Loucy (cell line): ENCODE results near the gene RAB11FIP5.

Source experiments
- H2AFZ ChIP-seq: fragments of 200-600 bp; sonication (generic); 2 replicates; pipeline ENCODE4 v1.6.0; 2016; ENCODE audit warnings: antibody characterized with exemption, mild to moderate bottlenecking, low read length, moderate library complexity
- H3F3A ChIP-seq: fragments of 200-600 bp; 2 replicates; pipeline ENCODE4 v1.6.0; 2016; ENCODE audit warnings: antibody characterized with exemption, low read depth, mild to moderate bottlenecking
- H3K27me3 ChIP-seq: fragments of 200-600 bp; sonication (generic); 2 replicates; pipeline ENCODE4 v1.6.1; 2014; ENCODE audit warnings: low read length, mild to moderate bottlenecking; ENCODE audit not compliant: insufficient read depth, poor library complexity, severe bottlenecking
- H3K36me3 ChIP-seq: fragments of 200-600 bp; sonication (generic); 2 replicates; pipeline ENCODE4 v1.6.1; 2016; ENCODE audit warnings: low read length; ENCODE audit not compliant: insufficient read depth
- H3K4me1 ChIP-seq: fragments of 200-600 bp; sonication (generic); 2 replicates; pipeline ENCODE4 v1.5.1; 2014; ENCODE audit warnings: low read length, mild to moderate bottlenecking; ENCODE audit not compliant: insufficient read depth, poor library complexity, severe bottlenecking
- H3K4me2 ChIP-seq: fragments of 200-600 bp; sonication (generic); 2 replicates; pipeline ENCODE4 v1.6.0; 2014; ENCODE audit warnings: antibody characterized with exemption, low read length, low read depth, mild to moderate bottlenecking; ENCODE audit not compliant: poor library complexity, severe bottlenecking
- H3K4me3 ChIP-seq: fragments of 200-600 bp; sonication (generic); 2 replicates; pipeline ENCODE4 v1.5.1; 2014; ENCODE audit warnings: low read length, mild to moderate bottlenecking, mixed read lengths; ENCODE audit not compliant: poor library complexity, severe bottlenecking
- H3K79me2 ChIP-seq: fragments of 200-600 bp; sonication (generic); 2 replicates; pipeline ENCODE4 v1.6.1; 2014; ENCODE audit warnings: low read length; ENCODE audit not compliant: insufficient read depth
- H3K9ac ChIP-seq: fragments of 200-600 bp; sonication (generic); 2 replicates; pipeline ENCODE4 v1.6.0; 2014; ENCODE audit warnings: mild to moderate bottlenecking, low read depth, low read length, moderate library complexity; ENCODE audit not compliant: poor library complexity, severe bottlenecking
- H3K9me2 ChIP-seq: fragments of 200-600 bp; sonication (generic); replicated peaks from 2 replicates; pipeline ENCODE4 v1.6.1; 2016; ENCODE audit warnings: low read depth, low read length, mixed read lengths
- H3K9me3 ChIP-seq: fragments of 200-600 bp; sonication (generic); 2 replicates; pipeline ENCODE4 v1.6.1; 2014; ENCODE audit warnings: mild to moderate bottlenecking, antibody characterized with exemption, low read length, low read depth; ENCODE audit not compliant: insufficient read depth
- H4K20me1 ChIP-seq: fragments of 200-600 bp; sonication (generic); 2 replicates; pipeline ENCODE4 v1.6.0; 2014; ENCODE audit warnings: antibody characterized with exemption, low read length, mild to moderate bottlenecking; ENCODE audit not compliant: insufficient read depth, poor library complexity, severe bottlenecking
- CTCF ChIP-seq: fragments of 200-600 bp; sonication (generic); conservative IDR thresholded peaks from 2 replicates; pipeline ENCODE4 v1.5.1; 2014; ENCODE audit warnings: mild to moderate bottlenecking, antibody characterized with exemption, low read length
- EZH2phosphoT487 ChIP-seq: fragments of 200-600 bp; IDR thresholded peaks from 2 replicates; pipeline ENCODE4 v1.6.1; 2018; ENCODE audit warnings: antibody characterized with exemption, mild to moderate bottlenecking, moderate library complexity, borderline replicate concordance

RAB11FIP5 gene

GRCh38 chr2:73027340-73027739 is 85.4 kb downstream of the RAB11FIP5 start:
- Histone ChIP-seq H3K9ac (no peak overlapping the region), H3K36me3 (no peaks in the 10 kb centered on the region; the same call in 1 of the 2 replicates), H3K79me2 (no peaks in the 10 kb centered on the region), H3F3A (no peaks in the 10 kb centered on the region), H3K4me2 (no peak overlapping the region), H3K9me2 (no peaks in the 10 kb centered on the region), H3K9me3 (no peaks in the 10 kb centered on the region), H4K20me1 (no peaks in the 10 kb centered on the region), H2AFZ (no peak overlapping the region), H3K27me3 (no peaks in the 10 kb centered on the region), H3K4me3 (no peak overlapping the region), H3K4me1 (no peaks in the 10 kb centered on the region)
- no peak for TF ChIP-seq EZH2phosphoT487
- TF ChIP-seq CTCF, result no peak

GRCh38 chr2:73023497-73023896 is 89.3 kb downstream of the RAB11FIP5 start:
- H3K9me2 ChIP-seq, result no peaks in the 10 kb centered on the region
- H4K20me1 ChIP-seq, result no peaks in the 10 kb centered on the region
- H3K4me1 ChIP-seq, result no peaks in the 10 kb centered on the region
- no peaks in the 10 kb centered on the region for H3K27me3 ChIP-seq
- no peaks in the 10 kb centered on the region for H3K79me2 ChIP-seq
- no peak overlapping the region for H3K4me3 ChIP-seq
- H2AFZ ChIP-seq, result no peak overlapping the region
- no peaks in the 10 kb centered on the region for H3F3A ChIP-seq
- H3K36me3 ChIP-seq, result peaks cover 7% of the 10 kb centered on the region; the same call in 1 of the 2 replicates
- no peak overlapping the region for H3K9ac ChIP-seq
- no peak overlapping the region for H3K4me2 ChIP-seq
- H3K9me3 ChIP-seq, result no peaks in the 10 kb centered on the region
- no peak for TF ChIP-seq CTCF
- no peak for TF ChIP-seq EZH2phosphoT487
